Osteocyte (in vitro differentiated cells): ENCODE measurements around the gene SUN1. TPM values are rescaled to one million over a fixed set of nuclear protein-coding genes. Genes with fewer than 3 reads are reported as not detected.

ENCODE experiments used
- DNase-seq: peaks from one replicate; pipeline ENCODE4 v3.0.0; 2021; ENCODE audit warnings: mixed read lengths; ENCODE audit not compliant: unreplicated experiment; ENCODE audit errors: extremely low spot score
- H3K27ac Mint-ChIP-seq: one replicate; pipeline ENCODE4 v1.8.0; 2021; ENCODE audit warnings: mild to moderate bottlenecking, mixed read lengths; ENCODE audit not compliant: unreplicated experiment
- H3K27me3 Mint-ChIP-seq: one replicate; pipeline ENCODE4 v1.8.0; 2021; ENCODE audit warnings: mixed read lengths; ENCODE audit not compliant: unreplicated experiment
- H3K36me3 Mint-ChIP-seq: one replicate; pipeline ENCODE4 v1.8.0; 2021; ENCODE audit warnings: mixed read lengths; ENCODE audit not compliant: unreplicated experiment
- H3K4me1 Mint-ChIP-seq: one replicate; pipeline ENCODE4 v1.8.0; 2021; ENCODE audit warnings: mixed read lengths; ENCODE audit not compliant: unreplicated experiment
- H3K4me3 Mint-ChIP-seq: one replicate; pipeline ENCODE4 v1.8.0; 2021; ENCODE audit warnings: mild to moderate bottlenecking, moderate library complexity, mixed read lengths; ENCODE audit not compliant: unreplicated experiment
- H3K9me3 Mint-ChIP-seq: one replicate; pipeline ENCODE4 v1.8.0; 2021; ENCODE audit warnings: mixed read lengths; ENCODE audit not compliant: unreplicated experiment
- total RNA-seq: library from RNA; stranded (reverse); gene quantifications from 2 replicates; pipeline ENCODE4 v1.2.1, GENCODE V29; 2021
- TF ChIP-seq, protein P1 (sequence below): fragments of 200-600 bp; sonication (generic); IDR thresholded peaks from 2 replicates; pipeline ENCODE4 v1.5.0; 2021; ENCODE audit warnings: antibody characterized with exemption, mild to moderate bottlenecking, moderate library complexity

Gene SUN1
- total RNA-seq, 1 donor from 2014 or later: 212 TPM

- Mint-ChIP-seq H3K4me1 (peaks cover 24% of the 10 kb centered on the region), H3K36me3 (peaks cover 18% of the 10 kb centered on the region), H3K27me3 (no peaks in the 10 kb centered on the region), H3K4me3 (no peak overlapping the region), H3K9me3 (no peaks in the 10 kb centered on the region), H3K27ac (no peak overlapping the region)
- TF ChIP-seq, protein P1, sequence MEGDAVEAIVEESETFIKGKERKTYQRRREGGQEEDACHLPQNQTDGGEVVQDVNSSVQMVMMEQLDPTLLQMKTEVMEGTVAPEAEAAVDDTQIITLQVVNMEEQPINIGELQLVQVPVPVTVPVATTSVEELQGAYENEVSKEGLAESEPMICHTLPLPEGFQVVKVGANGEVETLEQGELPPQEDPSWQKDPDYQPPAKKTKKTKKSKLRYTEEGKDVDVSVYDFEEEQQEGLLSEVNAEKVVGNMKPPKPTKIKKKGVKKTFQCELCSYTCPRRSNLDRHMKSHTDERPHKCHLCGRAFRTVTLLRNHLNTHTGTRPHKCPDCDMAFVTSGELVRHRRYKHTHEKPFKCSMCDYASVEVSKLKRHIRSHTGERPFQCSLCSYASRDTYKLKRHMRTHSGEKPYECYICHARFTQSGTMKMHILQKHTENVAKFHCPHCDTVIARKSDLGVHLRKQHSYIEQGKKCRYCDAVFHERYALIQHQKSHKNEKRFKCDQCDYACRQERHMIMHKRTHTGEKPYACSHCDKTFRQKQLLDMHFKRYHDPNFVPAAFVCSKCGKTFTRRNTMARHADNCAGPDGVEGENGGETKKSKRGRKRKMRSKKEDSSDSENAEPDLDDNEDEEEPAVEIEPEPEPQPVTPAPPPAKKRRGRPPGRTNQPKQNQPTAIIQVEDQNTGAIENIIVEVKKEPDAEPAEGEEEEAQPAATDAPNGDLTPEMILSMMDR: no peak
- DNase-seq: no peak
Observed at GRCh38 chr7:785416-785815, 46.9 kb upstream of the SUN1 start.

DNA sequence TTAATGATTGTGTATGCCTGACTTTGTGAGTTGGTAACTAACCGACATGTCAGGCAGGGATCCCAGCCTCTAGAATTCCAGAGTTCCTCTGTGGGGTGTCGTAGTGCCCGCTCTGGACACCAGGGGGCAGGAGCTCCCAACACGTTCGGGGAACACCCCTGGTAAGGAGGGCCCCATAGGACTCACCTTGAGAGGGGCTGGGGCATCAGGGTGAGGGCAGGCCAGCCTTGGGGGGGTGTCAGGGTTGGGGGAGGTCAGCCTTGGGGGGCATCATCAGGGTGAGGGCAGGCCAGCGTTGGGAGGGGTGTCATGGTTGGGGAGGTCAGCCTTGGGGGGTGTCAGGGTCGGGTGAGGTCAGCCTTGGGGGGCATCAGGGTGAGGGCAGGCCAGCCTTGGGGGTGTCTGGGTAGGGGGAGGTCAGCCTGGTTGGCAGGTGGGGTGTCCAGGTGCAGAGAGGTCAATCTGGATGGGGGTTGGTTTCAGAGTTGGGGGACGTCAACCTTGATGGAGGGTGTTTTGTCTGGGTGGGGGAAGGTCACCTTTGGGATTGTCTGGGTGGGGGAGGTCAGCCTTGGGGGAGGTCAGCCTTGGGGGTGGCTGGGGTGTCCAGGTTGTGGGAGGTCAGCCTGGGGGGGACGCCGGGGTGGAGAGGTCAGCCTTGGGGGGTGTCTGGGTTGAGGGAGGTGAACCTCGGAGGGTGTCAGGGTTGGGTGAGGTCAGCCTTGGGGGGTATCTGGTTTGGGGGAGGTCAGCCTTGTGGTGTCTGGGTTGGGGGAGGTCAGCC lies 45.6 kb upstream of the SUN1 start:
- no peaks in the 10 kb centered on the region for H3K9me3 Mint-ChIP-seq
- H3K4me3 Mint-ChIP-seq: no peak overlapping the region
- TF ChIP-seq, protein P1: peak; percentile 77
- H3K27ac Mint-ChIP-seq: no peak overlapping the region
- H3K4me1 Mint-ChIP-seq: peaks cover 11% of the 10 kb centered on the region
- peaks cover 18% of the 10 kb centered on the region for H3K36me3 Mint-ChIP-seq
- H3K27me3 Mint-ChIP-seq: no peaks in the 10 kb centered on the region
- peak; percentile 93 for DNase-seq

DNA sequence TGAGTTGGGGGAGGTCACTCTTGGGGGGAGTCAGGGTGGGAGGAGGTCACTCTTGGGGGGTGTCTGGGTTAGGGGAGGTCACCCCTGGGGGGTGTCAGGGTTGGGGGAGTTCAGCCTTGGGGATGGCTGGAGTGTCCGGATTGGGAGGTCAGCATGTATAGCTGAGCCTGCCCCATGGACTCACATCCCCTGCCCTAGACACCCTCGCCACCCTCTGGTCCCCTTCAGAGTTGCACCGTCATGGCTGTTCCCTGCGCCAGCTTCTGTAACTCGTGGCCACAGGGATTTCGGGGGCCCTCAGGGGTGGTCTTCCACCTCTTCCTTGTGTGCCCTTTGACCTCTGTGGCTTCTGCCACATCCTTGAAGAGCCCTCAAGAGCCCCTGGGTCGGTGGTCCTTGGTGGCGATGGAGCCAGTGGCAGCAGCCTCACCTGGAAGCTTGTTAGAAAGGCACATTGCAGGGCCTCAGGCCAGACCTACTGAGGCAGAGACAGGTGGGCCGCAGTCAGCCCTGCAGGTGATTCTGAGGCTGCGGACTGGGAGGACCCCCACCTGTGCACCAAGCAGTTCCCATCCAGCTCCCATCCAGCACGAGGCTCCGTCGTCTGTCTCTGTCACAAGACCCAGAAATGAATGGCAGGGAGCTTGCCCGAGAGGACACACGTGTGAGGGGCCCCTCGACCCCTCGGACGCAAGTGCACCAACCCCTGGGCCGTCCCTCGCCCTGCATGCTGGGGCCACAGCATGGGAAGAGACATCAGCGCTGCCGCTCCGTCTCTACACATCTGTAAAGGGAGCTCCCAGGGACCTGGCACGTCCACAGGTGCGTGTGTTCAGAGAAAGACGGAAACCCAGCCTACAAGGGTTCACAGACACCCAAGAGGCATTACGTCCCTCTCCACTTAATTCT lies 44.7 kb upstream of the SUN1 start:
- no peaks in the 10 kb centered on the region for H3K9me3 Mint-ChIP-seq
- TF ChIP-seq, protein P1: peak; percentile 12

DNA sequence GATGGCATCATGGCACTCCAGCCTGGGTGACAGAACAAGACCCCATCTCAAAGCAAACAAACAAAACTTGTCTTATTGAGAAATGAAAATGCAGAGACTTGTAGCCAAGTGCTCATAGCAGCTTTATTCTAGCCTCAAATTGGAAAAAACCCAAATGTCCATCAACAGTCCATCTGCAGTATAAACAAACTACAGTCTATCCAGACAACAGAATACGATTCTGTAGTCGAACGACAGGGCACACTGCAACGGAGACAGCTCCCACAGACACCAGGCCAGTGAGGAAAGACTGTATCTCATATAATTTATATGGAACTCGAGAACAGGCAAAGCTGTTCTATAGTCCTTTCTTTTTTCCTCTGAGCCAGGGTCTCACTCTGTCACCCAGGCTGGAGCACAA lies 40.8 kb upstream of the SUN1 start:
- peaks cover 6% of the 10 kb centered on the region for H3K36me3 Mint-ChIP-seq
- TF ChIP-seq, protein P1: no peak
- H3K4me1 Mint-ChIP-seq: no peaks in the 10 kb centered on the region
- no peak overlapping the region for H3K27ac Mint-ChIP-seq
- H3K9me3 Mint-ChIP-seq: no peaks in the 10 kb centered on the region
- no peak overlapping the region for H3K4me3 Mint-ChIP-seq
- DNase-seq: no peak
- no peaks in the 10 kb centered on the region for H3K27me3 Mint-ChIP-seq

More for the DNA sequence above, 44.7 kb upstream of the SUN1 start:
- H3K36me3 Mint-ChIP-seq: peaks cover 18% of the 10 kb centered on the region
- H3K4me1 Mint-ChIP-seq: peaks cover 6% of the 10 kb centered on the region
- DNase-seq: no peak
- no peak overlapping the region for H3K27ac Mint-ChIP-seq
- H3K27me3 Mint-ChIP-seq: no peaks in the 10 kb centered on the region
- H3K4me3 Mint-ChIP-seq: no peak overlapping the region

- Mint-ChIP-seq H3K4me1 (peaks cover 9% of the 10 kb centered on the region), H3K27ac (no peak overlapping the region), H3K4me3 (no peak overlapping the region), H3K27me3 (no peaks in the 10 kb centered on the region), H3K9me3 (no peaks in the 10 kb centered on the region), H3K36me3 (peaks cover 6% of the 10 kb centered on the region)
- no peak for DNase-seq
- TF ChIP-seq, protein P1: no peak
Observed at GRCh38 chr7:794207-794606, 38.1 kb upstream of the SUN1 start.
